Measurements from ENCODE around the gene CDK5R1. TPM values are rescaled to one million over a fixed set of nuclear protein-coding genes. Genes with fewer than 3 reads are reported as not detected.
"Not testable (repeated sequence)": the region's sequence is repeated elsewhere in the genome, so short reads cannot be mapped to it uniquely, and the experiment has no call there.

CDK5R1 gene
- total RNA-seq, 2 donors from 2014 or later, result 1.4 to 1.7 TPM

DNA sequence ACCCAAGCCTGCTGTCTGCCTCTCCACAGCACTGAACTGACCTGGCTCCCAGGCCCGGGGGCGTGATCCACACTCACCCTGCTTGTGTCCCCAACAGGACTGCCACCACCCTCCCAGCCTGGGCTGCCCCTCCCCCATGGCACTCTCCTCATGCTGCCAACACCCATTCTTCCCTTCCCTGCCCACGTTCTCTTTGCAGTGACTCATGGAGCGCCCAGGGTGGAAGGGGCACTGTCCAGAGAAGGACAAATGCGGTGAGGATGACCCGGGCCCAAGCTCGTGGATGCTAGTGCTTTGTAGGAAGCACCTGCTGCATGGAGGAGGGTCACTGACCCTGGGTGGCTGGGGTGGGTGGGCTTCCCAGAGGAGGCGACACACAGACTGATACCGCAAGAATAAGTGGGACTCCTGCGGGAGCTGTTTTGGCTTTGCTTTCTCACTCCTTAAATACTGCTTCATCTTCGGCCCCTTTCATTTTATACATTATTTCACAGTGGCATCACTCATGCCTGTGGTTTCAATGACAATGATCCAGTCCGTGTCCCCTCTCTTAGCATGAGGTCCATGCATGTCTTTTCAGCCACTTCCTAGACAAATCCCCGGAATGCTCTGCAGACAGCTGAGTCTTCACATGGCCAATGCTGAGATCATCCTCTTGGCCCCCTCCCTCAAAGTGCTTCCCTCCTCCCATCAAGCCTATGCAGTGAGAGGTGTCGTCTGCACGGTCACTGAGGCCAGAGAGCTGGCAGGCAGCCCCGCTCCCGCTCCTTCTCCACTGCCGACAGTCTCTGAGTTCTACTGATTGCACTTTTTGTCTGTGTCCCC lies 17.6 kb downstream of the CDK5R1 start:
- intact Hi-C loops (cut with DNase I), result no loop called here
- ATAC-seq (peak in 1 of 2 donors; percentile 80), DNase-seq (no peak)

- DNase-seq (no peak), ATAC-seq (no peak)
- intact Hi-C loops (cut with DNase I), result no loop called here
Measured at GRCh38 chr17:32508926-32509325, 22.1 kb downstream of the CDK5R1 start.

- intact Hi-C loops (cut with DNase I), result no loop called here
- no peak for ATAC-seq
- no peak for DNase-seq
Measured at GRCh38 chr17:32510466-32510865, 23.7 kb downstream of the CDK5R1 start.

DNA sequence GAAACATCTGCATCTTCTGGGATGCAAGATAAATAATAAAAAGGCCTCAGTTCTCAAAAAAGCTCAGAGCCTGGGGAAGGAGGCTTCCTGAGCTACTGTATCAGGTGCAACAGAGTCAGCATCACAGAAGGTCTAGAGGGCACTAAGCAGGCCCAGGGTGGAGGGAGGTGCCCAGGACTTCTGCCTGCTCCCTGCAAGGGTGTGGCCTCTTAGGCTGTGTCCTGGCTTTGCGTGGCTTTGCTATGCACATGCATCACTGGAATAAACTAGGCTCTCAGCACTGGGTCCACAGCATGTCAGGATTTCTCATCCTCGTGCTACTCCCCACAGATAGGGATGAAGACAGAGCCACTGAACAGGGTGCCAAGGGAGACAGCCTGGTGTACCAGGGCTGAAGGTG lies 25.5 kb downstream of the CDK5R1 start:
- ATAC-seq, result no peak
- DNase-seq, result no peak
- intact Hi-C loops (cut with DNase I), result no loop called here

- intact Hi-C loops (cut with DNase I), result no loop called here
- ATAC-seq, result no peak
- no peak for DNase-seq
Measured at GRCh38 chr17:32513579-32513978, 26.8 kb downstream of the CDK5R1 start.

DNA sequence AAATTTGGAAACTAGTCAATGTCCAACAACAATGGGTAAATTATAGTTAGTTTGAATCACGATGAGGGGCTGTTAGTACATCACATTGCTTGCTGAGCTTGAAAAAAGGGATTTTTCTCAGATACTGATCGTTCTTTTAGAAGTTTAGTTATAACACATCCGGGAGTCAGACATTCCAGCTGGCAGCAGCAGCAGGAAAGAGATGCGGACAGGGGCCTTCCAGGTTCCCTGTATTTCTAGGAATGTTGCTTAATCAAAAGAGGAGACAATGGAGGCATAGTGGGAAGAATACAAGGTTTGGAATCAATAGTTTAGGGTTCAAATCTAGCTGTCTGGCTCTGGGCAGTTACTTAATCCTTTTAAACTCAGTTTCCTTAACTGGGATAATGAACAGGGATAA lies 27.8 kb downstream of the CDK5R1 start:
- intact Hi-C loops (cut with DNase I), result no loop called here
- ATAC-seq (no peak), DNase-seq (no peak)

DNA sequence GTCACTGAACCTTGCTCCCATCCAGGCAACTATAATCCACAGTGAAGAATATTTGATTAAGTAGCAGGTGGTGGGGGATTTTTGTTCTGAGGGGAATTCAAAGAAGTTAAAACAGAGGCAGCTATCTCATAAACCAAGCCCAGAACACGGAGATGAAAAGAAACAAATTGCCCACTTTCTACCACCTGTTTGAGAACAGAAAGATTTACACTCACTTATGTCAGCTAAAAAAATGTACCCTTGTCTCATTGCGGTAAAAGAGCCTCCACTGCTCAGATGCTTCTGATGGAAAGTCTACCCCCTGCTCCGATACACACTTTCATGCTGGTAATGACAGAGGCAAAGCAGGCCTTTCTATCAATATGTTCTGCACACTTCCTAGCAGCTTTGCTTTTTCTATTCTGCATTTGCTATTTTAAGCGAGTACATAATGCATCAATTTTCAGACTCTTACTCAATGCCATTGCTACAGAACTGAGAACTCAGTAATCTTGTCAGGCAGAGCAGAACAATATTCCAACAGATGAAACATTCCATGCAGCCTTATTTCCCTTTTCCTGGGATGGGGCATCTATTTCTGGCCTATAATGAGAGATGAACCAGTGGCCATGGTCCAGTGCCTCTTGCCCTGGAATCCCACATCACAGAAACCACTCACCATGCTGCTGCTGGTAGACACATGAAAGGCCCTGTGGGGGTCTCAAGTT lies 29.0 kb downstream of the CDK5R1 start:
- no peak for DNase-seq
- intact Hi-C loops (cut with DNase I), result no loop called here
- no peak for ATAC-seq

- intact Hi-C loops (cut with DNase I), result no loop called here
- ATAC-seq (no peak), DNase-seq (no peak)
Measured at GRCh38 chr17:32516450-32516849, 29.7 kb downstream of the CDK5R1 start.

DNA sequence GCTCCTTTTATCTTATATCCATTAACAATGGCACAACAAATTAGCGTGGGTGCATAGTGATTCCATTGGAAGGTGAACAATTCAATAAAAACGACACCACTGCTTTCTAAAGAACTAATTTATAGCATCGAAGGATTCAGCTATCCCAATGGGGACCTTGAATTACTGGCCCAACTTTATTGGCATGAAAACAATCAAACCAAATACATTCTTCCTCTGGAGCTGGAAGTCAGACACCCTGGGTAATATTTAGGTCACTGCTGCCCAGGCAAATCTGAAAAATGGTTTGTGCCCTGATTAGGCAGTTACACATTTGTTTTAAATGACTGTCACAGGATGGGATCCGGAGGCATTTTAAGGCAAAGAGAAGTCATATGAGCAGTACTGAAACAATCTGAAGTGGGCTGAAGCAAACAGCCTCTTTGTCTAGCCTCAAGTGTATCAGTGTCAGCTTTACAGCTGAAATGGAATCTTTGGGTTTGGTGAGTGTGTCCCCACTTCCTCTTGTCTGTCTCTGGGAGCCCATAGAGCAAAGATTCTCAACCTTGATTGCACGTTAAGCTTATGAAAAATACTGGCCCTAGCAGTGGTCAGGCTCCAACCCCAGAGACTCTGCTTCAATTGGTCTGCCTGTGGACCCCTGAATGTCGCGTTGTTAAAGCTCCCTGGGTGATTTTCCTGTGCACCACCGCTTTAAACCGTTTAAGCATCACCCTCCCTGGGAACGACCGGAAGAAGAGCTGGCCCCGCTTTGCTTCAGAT lies 30.3 kb downstream of the CDK5R1 start:
- DNase-seq (no peak), ATAC-seq (no peak)
- intact Hi-C loops (cut with DNase I), result no loop called here

DNA sequence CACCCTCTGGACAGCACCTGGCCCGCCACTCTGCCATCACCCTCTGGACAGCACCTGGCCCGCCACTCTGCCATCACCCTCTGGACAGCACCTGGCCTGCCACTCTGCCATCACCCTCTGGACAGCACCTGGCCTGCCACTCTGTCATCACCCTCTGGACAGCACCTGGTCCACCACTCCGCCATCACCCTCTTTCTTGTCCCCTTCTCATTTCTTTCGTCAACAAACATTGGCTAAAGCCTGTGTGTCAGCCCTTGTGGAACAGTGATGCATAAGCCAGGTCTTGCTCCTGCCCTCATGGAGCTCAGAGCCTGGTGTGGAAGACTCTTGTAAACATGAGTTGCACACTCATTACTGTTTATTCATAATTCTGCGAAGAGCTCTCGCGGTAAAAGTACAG lies 31.2 kb downstream of the CDK5R1 start:
- ATAC-seq, result no peak
- intact Hi-C loops (cut with DNase I), result no loop called here
- DNase-seq, result no peak

DNA sequence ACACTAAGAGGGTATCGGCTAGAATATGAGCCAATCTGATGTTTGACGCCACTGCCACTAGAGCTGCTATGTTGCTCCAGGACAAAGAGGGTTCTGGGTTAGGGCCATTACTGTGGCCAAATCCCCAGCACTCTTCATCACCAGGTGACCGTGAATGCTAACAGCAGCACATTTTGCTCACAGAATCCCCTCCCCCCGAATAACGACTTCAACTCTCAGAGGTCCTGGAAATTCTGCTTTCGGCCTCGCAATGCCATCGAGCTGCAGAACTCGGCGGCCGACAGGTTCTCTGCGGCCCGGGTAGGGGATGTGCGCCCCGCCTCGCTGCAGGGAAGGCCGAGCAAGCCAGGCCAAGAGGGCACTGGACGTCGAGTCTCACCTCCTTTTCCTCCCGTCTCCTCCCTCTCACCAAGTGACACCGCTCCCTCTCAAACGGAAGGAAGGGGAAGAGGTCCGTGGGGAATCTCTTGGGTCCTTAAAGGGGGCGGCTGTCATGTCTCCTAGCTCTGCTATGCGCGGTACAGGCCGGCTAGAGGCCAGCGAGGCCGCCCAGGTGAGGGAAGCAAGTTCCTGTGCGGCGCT lies 31.9 kb downstream of the CDK5R1 start:
- intact Hi-C loops (cut with DNase I), result no loop called here
- DNase-seq, result no peak
- ATAC-seq, result no peak

DNA sequence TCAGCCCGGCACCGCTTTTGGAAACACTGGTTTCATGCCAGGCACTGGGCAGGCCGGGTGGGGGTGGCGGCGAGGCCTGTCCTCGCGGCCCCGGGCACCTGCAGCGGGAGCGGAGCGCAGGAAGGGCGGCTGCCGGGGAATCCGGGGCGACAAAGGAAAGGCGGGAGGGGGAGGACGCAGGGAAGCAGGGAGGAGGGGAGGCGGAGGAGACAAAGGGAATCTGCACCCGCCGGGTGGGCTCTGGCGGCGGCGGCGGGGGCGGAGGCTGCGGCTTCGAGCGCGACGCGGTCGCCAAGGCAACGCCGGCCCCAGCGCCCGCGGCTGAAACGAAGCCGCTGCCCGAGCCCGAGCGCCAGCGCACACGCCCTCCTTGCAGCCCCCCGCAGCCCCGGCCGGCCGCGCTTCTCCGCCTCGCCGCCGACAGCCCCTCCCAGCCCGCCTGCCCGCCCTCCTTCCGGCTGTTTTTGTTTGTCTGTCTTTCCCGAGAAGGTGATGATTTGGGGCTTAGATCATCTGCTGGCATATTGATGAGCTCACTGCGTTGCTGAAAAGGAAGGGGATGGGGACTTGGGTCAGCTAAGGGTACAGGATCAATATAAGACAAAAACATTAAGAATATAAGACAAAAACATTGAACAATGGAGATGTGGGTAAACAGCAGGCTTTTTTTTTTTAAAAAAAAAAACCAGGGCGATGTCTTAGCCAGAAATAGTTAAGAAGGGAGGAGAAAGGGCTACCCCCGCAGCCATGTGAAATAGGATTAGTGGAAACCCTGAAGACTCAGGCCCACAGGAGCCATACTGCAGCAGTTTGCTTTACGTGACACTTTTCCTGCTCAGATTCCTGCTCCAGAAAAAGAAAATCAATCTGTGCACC lies 32.7 kb downstream of the CDK5R1 start:
- peak; percentile 82 to 95 for ATAC-seq
- DNase-seq, result peak; percentile 42
- intact Hi-C loops (cut with DNase I), result no loop called here

DNA sequence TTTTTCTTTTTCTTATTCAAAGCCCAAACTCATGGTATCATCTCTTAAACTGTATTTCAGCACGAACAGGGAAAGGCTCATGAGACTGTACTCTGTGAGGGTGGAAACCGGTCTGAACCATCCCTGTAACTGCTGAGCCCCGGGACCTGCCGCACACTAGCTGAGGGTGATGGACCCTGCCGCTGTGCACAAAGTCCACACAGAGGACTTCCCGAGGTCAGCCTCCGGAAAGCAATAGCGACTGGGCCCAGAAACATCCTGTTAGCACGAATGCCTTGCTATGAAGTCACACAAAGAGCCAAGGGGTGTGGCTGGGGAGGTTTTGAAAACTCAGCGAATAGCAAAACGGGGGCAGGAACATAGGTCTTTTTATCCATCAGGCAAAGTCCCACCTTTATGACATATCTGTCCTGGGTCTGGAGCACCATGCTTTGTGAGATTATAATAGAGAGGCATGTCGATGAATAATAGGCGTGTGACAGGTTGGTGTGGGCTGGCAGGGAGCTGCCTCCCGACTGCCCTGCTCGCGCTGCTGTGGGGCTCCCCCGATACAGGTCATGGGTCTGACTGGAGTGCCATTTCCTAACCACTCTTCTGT lies 33.4 kb downstream of the CDK5R1 start:
- DNase-seq (peak; percentile 31), ATAC-seq (peak; percentile 19 to 45)
- intact Hi-C loops (cut with DNase I), result no loop called here

- ATAC-seq (no peak), DNase-seq (no peak)
- intact Hi-C loops (cut with DNase I), result no loop called here
Measured at GRCh38 chr17:32520737-32521404, 34.1 kb downstream of the CDK5R1 start.

DNA sequence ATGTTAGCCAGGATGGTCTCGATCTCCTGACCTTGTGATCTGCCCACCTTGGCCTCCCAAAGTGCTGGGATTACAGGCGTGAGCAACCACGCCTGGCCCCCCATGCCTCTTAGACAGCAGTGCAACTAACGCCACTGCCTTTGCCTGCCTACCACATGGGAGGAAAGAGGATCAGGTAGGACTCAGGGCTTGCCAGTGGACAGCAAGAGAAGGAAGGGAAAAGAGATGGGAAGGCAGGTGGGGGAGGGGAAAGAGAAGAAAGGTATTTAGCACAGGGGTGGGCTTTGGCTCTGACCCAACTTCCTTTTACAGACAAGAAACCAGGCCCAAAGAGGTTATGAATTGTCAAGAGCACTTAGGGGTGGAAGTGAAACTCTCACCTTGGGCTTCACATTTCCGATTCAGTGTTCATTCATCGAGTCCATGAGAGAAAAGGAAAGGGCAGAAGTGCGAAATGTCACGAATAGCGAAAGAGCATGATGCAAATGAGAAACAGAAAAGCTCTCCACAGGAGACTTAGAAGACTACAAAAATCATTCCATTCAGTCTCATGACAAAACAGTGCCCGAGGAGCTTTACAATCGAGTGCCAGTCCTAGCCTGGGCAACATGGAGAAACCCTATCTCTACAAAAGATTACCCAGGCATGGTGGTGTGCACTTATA lies 36.4 kb downstream of the CDK5R1 start:
- ATAC-seq, result no peak
- intact Hi-C loops (cut with DNase I), result no loop called here
- DNase-seq, result no peak

GRCh38 chr17:32523827-32524552 lies 37.2 kb downstream of the CDK5R1 start:
- DNase-seq (no peak), ATAC-seq (no peak)
- intact Hi-C loops (cut with DNase I), result no loop called here

- ATAC-seq; intact Hi-C loops (cut with DNase I); DNase-seq: not testable (repeated sequence)
Measured at GRCh38 chr17:32524553-32524880, 37.7 kb downstream of the CDK5R1 start.

All from left cardiac atrium (tissue), 4 donors.